ENCODE measurements around the gene AQP11. TPM values are rescaled to one million over a fixed set of nuclear protein-coding genes. Genes with fewer than 3 reads are reported as not detected.

Gene AQP11
- 1 to 10 TPM; 1.7 to 2.6 TPM for total RNA-seq
- polyA plus RNA-seq (2013, experiment 1 of 2) = 1.6 TPM
- polyA plus RNA-seq (2013, experiment 2 of 2) = 0.99 TPM
- long read RNA-seq, experiment 1, partial matches to known transcripts = 0 of 3 reads
- long read RNA-seq, experiment 1, other reads (novel, unspliced or antisense) = 0 of 3 reads
- long read RNA-seq, experiment 2, transcript AQP11-201 (3 exons, 2,152 nt) = major isoform, 9 of 12 reads
- long read RNA-seq, experiment 2, partial matches to known transcripts = 0 of 12 reads
- long read RNA-seq, experiment 2, other reads (novel, unspliced or antisense) = 3 of 12 reads
- long read RNA-seq, experiment 3, transcript AQP11-201 (3 exons, 2,152 nt) = major isoform, 12 of 17 reads
- long read RNA-seq, experiment 3, partial matches to known transcripts = 0 of 17 reads
- long read RNA-seq, experiment 3, other reads (novel, unspliced or antisense) = 5 of 17 reads
- long read RNA-seq, experiment 4, partial matches to known transcripts = 0 of 3 reads
- long read RNA-seq, experiment 4, other reads (novel, unspliced or antisense) = 1 of 3 reads

DNA sequence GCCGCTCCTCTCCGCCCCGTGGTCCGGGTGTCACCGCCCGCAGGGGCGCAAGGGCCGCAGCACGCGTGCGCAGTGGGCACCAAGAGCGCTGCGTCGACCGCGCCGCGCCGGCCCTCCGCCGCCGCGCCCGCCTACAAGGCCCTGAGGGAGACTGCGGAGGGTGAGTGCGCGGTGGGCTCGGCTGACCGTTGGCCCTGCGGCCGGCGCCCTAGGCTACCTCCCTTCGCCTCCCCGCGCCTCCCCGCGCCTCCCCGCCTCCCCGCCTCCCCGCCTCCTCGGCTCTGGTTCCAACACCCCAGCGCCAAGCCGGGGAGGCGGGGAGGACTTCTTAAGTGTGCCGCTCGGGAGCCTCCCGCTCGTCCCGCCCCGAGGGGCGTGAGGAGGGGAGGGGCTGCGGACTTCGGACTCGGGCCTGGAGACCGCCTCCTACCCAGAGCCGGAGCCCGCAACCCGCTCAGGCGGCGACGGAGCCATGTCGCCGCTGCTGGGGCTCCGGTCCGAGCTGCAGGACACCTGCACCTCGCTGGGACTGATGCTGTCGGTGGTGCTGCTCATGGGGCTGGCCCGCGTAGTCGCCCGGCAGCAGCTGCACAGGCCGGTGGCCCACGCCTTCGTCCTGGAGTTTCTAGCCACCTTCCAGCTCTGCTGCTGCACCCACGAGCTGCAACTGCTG, at the start of gene AQP11:
TSS of gene AQP11 (plus strand) at position 433 of the 673 bp plus-strand sequence. CDS start at position 473, 40 bp downstream.
- Histone ChIP-seq H3K27me3 (ENCODE audit: control insufficient read depth, insufficient read depth, low read length, poor library complexity, severe bottlenecking) (no peaks in the 10 kb centered on the region), H3K9me3 (ENCODE audit: control insufficient read depth, low read length) (peaks cover 21% of the 10 kb centered on the region), H3K36me3 (ENCODE audit: control insufficient read depth, insufficient read depth, low read length) (no peaks in the 10 kb centered on the region), H3K4me3 (ENCODE audit: low read length) (peak within 1 kb of the TSS; percentile 89), H3K27ac (ENCODE audit: low read depth, low read length) (no peak within 1 kb of the TSS), H3K4me1 (ENCODE audit: control insufficient read depth, insufficient read depth, low read length) (no peaks in the 10 kb centered on the region), H3K9ac (ENCODE audit: extremely low read depth, low read length, poor library complexity, severe bottlenecking) (peak within 1 kb of the TSS; percentile 13)
- Mint-ChIP-seq H3K4me3 (peak within 1 kb of the TSS; percentile 78), H3K9me3 (peaks cover 32% of the 10 kb centered on the region), H3K4me1 (peaks cover 11% of the 10 kb centered on the region), H3K27ac (peak within 1 kb of the TSS; percentile 91), H3K36me3 (ENCODE audit: low read depth) (peaks cover 20% of the 10 kb centered on the region), H3K27me3 (ENCODE audit: insufficient read depth) (peaks cover 11% of the 10 kb centered on the region)
- peak; percentile 96 for DNase-seq
- 0 to 1% methylated on average over 4 to 68 of the region's 75 CpGs for WGBS, 2 experiments (ENCODE audit: insufficient coverage in 1 of 2, insufficient read length in 1 of 2)
- no peak for TF ChIP-seq CTCF (conservative IDR thresholded peaks at IDR 0.05)

- Mint-ChIP-seq H3K27ac (no peak overlapping the region), H3K4me1 (no peaks in the 10 kb centered on the region), H3K4me3 (no peak overlapping the region), H3K27me3 (ENCODE audit: insufficient read depth) (no peaks in the 10 kb centered on the region), H3K9me3 (no peaks in the 10 kb centered on the region), H3K36me3 (ENCODE audit: low read depth) (no peaks in the 10 kb centered on the region)
- Histone ChIP-seq H3K9me3 (ENCODE audit: control insufficient read depth, low read length) (no peaks in the 10 kb centered on the region), H3K4me3 (ENCODE audit: low read length) (no peak overlapping the region), H3K27me3 (ENCODE audit: control insufficient read depth, insufficient read depth, low read length, poor library complexity, severe bottlenecking) (no peaks in the 10 kb centered on the region), H3K27ac (ENCODE audit: low read depth, low read length) (no peak overlapping the region), H3K36me3 (ENCODE audit: control insufficient read depth, insufficient read depth, low read length) (no peaks in the 10 kb centered on the region), H3K4me1 (ENCODE audit: control insufficient read depth, insufficient read depth, low read length) (no peaks in the 10 kb centered on the region), H3K9ac (ENCODE audit: extremely low read depth, low read length, poor library complexity, severe bottlenecking) (no peak overlapping the region)
- no peak for TF ChIP-seq CTCF (conservative IDR thresholded peaks at IDR 0.05)
- DNase-seq = no peak
- WGBS, 2 experiments (ENCODE audit: insufficient coverage in 1 of 2, insufficient read length in 1 of 2) = 89% methylated on average over 1 of the region's 1 CpG; no CpG with 5 or more reads in 1 of the 2 experiments
Observed at GRCh38 chr11:77542296-77542695, 47.5 kb upstream of the AQP11 start.

GRCh38 chr11:77547047-77547836, 42.5 kb upstream of the AQP11 start:
- TF ChIP-seq CTCF (conservative IDR thresholded peaks at IDR 0.05) = no peak
- H3K4me1 Mint-ChIP-seq = peaks cover 7% of the 10 kb centered on the region
- H3K36me3 Mint-ChIP-seq (ENCODE audit: low read depth) = no peaks in the 10 kb centered on the region
- no peak overlapping the region for H3K4me3 Mint-ChIP-seq
- no peaks in the 10 kb centered on the region for H3K27me3 ChIP-seq (ENCODE audit: control insufficient read depth, insufficient read depth, low read length, poor library complexity, severe bottlenecking)
- H3K27ac Mint-ChIP-seq = peak overlapping the region; percentile 24
- no peaks in the 10 kb centered on the region for H3K36me3 ChIP-seq (ENCODE audit: control insufficient read depth, insufficient read depth, low read length)
- 84 to 92% methylated on average over 4 to 7 of the region's 7 CpGs for WGBS, 2 experiments (ENCODE audit: insufficient coverage in 1 of 2, insufficient read length in 1 of 2)
- H3K9ac ChIP-seq (ENCODE audit: extremely low read depth, low read length, poor library complexity, severe bottlenecking) = no peak overlapping the region
- H3K4me3 ChIP-seq (ENCODE audit: low read length) = no peak overlapping the region
- no peaks in the 10 kb centered on the region for H3K9me3 ChIP-seq (ENCODE audit: control insufficient read depth, low read length)
- no peaks in the 10 kb centered on the region for H3K27me3 Mint-ChIP-seq (ENCODE audit: insufficient read depth)
- no peak for DNase-seq
- H3K9me3 Mint-ChIP-seq = no peaks in the 10 kb centered on the region
- H3K27ac ChIP-seq (ENCODE audit: low read depth, low read length) = no peak overlapping the region
- no peaks in the 10 kb centered on the region for H3K4me1 ChIP-seq (ENCODE audit: control insufficient read depth, insufficient read depth, low read length)
